ENCODE data around the gene SREBF1. TPM values are rescaled to one million over a fixed set of nuclear protein-coding genes. Genes with fewer than 3 reads are reported as not detected.

Gene SREBF1
- polyA plus RNA-seq, 1 of the 3 experiments (the other 2 are of a cell fraction) = 20.4 TPM

GRCh38 chr17:17857496-17857895, 20.7 kb upstream of the SREBF1 start (continued):
- TF ChIP-seq ZBTB33 (IDR thresholded peaks at IDR 0.05; ENCODE audit: borderline replicate concordance, low read depth) = no peak
- TF ChIP-seq USF1 (IDR thresholded peaks at IDR 0.05; ENCODE audit: borderline replicate concordance, low read depth) = no peak
- no peak for TF ChIP-seq NFIC (IDR thresholded peaks at IDR 0.05; ENCODE audit: borderline replicate concordance)
- TF ChIP-seq MEF2A (IDR thresholded peaks at IDR 0.05; ENCODE audit: borderline replicate concordance, low read depth) = no peak
- no peak for TF ChIP-seq JUND (IDR thresholded peaks at IDR 0.05)
- no peak for TF ChIP-seq GABPA (IDR thresholded peaks at IDR 0.05; ENCODE audit: low read depth)
- TF ChIP-seq CTCF (IDR thresholded peaks at IDR 0.05) = no peak
- no peak for TF ChIP-seq SIN3A (IDR thresholded peaks at IDR 0.05; ENCODE audit: borderline replicate concordance, low read depth, low read length)

GRCh38 chr17:17856386-17856785, 19.6 kb upstream of the SREBF1 start:
- ChIA-PET CTCF (interaction anchor here (1.1 to 7.2 kb wide), 7 partner anchors 11 to 131 kb away, joined by 3 to 56 read pairs (median 5); no protein-coding TSS in a partner anchor), POLR2A (interaction anchor here (1.3 to 2.1 kb wide), 2 partner anchors 18 to 20 kb away, joined by 3 to 7 read pairs; partner anchors contain the start of gene SREBF1)
- no peak overlapping the region for H3K9ac ChIP-seq
- H3K4me3 ChIP-seq (ENCODE audit: low read depth in 2 of 2, low read length in 1 of 2) = no peak overlapping the region
- H3K4me1 ChIP-seq (ENCODE audit: control insufficient read depth in 1 of 2, insufficient read depth in 2 of 2, low read depth in 1 of 2, low read length in 1 of 2) = peaks cover 0 to 53% of the 10 kb centered on the region in 2 experiments; a peak in 1 of 4 replicates
- no peak overlapping the region for H2AFZ ChIP-seq (ENCODE audit: low read depth)
- no peak for DNase-seq
- H3F3A ChIP-seq (replicated peaks; ENCODE audit: insufficient read depth) = peaks cover 8% of the 10 kb centered on the region
- no peaks in the 10 kb centered on the region for H4K20me1 ChIP-seq (ENCODE audit: insufficient read depth)
- 100% methylated on average over 1 of the region's 2 CpGs for whole genome bisulfite sequencing (ENCODE audit: low lambda C conversion rate)
- no peak for TF ChIP-seq NFIC (IDR thresholded peaks at IDR 0.05; ENCODE audit: borderline replicate concordance)
- peak; percentile 5 for TF ChIP-seq CHD2 (IDR thresholded peaks at IDR 0.05; ENCODE audit: low read length, partially characterized antibody)
- no peak overlapping the region for H3K4me2 ChIP-seq
- no peaks in the 10 kb centered on the region for H3K9me2 ChIP-seq
- no peaks in the 10 kb centered on the region for H3K79me2 ChIP-seq (ENCODE audit: insufficient read depth)
- H3K36me3 ChIP-seq (replicated peaks in 1 of 2; ENCODE audit: control insufficient read depth in 1 of 2, insufficient read depth in 2 of 2, low read length in 1 of 2) = peaks cover 5 to 36% of the 10 kb centered on the region in 2 experiments
- no peaks in the 10 kb centered on the region for H3K9me3 ChIP-seq
- H3K27me3 ChIP-seq (ENCODE audit: insufficient read depth) = no peaks in the 10 kb centered on the region
- H3K27ac ChIP-seq (ENCODE audit: low read depth in 2 of 2, low read length in 1 of 2) = peak overlapping the region in 1 of 2 experiments; percentile 84; a peak in 2 of 4 replicates

- Histone ChIP-seq H3K9ac (no peak overlapping the region), H2AFZ (ENCODE audit: low read depth) (no peak overlapping the region), H3F3A (replicated peaks; ENCODE audit: insufficient read depth) (peaks cover 8% of the 10 kb centered on the region), H3K36me3 (replicated peaks in 1 of 2; ENCODE audit: control insufficient read depth in 1 of 2, insufficient read depth in 2 of 2, low read length in 1 of 2) (peaks cover 5 to 36% of the 10 kb centered on the region in 2 experiments), H4K20me1 (ENCODE audit: insufficient read depth) (no peaks in the 10 kb centered on the region), H3K4me1 (ENCODE audit: control insufficient read depth in 1 of 2, insufficient read depth in 2 of 2, low read depth in 1 of 2, low read length in 1 of 2) (peaks cover 0 to 56% of the 10 kb centered on the region in 2 experiments; a peak in 1 of 4 replicates), H3K9me3 (no peaks in the 10 kb centered on the region), H3K4me2 (no peak overlapping the region), H3K4me3 (ENCODE audit: low read depth in 2 of 2, low read length in 1 of 2) (no peak overlapping the region), H3K79me2 (ENCODE audit: insufficient read depth) (no peaks in the 10 kb centered on the region), H3K9me2 (no peaks in the 10 kb centered on the region), H3K27me3 (ENCODE audit: insufficient read depth) (no peaks in the 10 kb centered on the region), H3K27ac (ENCODE audit: low read depth in 2 of 2, low read length in 1 of 2) (peak overlapping the region in 1 of 2 experiments; percentile 84; a peak in 2 of 4 replicates)
- CTCF ChIA-PET = interaction anchor here (1.1 to 7.2 kb wide), 8 partner anchors 10 to 132 kb away, joined by 3 to 56 read pairs (median 4); no protein-coding TSS in a partner anchor
- POLR2A ChIA-PET = interaction anchor here (1.3 to 2.1 kb wide), 2 partner anchors 18 to 19 kb away, joined by 3 to 7 read pairs; partner anchors contain the start of gene SREBF1
- 88% methylated on average over 2 of the region's 3 CpGs for WGBS (ENCODE audit: low lambda C conversion rate)
- peak; percentile 56 for DNase-seq
- peak; percentile 7; the same call in 1 of the 2 replicates for TF ChIP-seq SMC3 (IDR thresholded peaks at IDR 0.05; ENCODE audit: low read depth, low read length)
- TF ChIP-seq EP300 (IDR thresholded peaks at IDR 0.05; ENCODE audit: borderline replicate concordance in 1 of 2, low read depth in 1 of 2, low read length in 1 of 2) = peak in 1 of 2 experiments; percentile 55; a peak in 1 of 4 replicates
- TF ChIP-seq FOXM1 (IDR thresholded peaks at IDR 0.05; ENCODE audit: low read depth) = no peak
- TF ChIP-seq RAD21 (IDR thresholded peaks at IDR 0.05; ENCODE audit: low read length) = peak; percentile 2; the same call in 1 of the 2 replicates
- TF ChIP-seq IRF3 (IDR thresholded peaks at IDR 0.05; ENCODE audit: low read depth, low read length) = no peak
- no peak for TF ChIP-seq JUND (IDR thresholded peaks at IDR 0.05)
- no peak for TF ChIP-seq ELF1 (IDR thresholded peaks at IDR 0.05)
- TF ChIP-seq MXI1 (IDR thresholded peaks at IDR 0.05; ENCODE audit: low read depth, low read length) = peak; percentile 65; the same call in 1 of the 2 replicates
- TF ChIP-seq RCOR1 (IDR thresholded peaks at IDR 0.05; ENCODE audit: low read length) = peak; percentile 59; the same call in 1 of the 2 replicates
- TF ChIP-seq NRF1 (IDR thresholded peaks at IDR 0.05; ENCODE audit: low read depth, low read length) = no peak
- TF ChIP-seq EZH2phosphoT487 (IDR thresholded peaks at IDR 0.05; ENCODE audit: borderline replicate concordance, low read depth) = no peak
Observed at GRCh38 chr17:17855976-17856375, 19.2 kb upstream of the SREBF1 start.
